GM21723 (cell line): Measurements from ENCODE around the gene HAGHL.
"Not testable (repeated sequence)": the region's sequence is repeated elsewhere in the genome, so short reads cannot be mapped to it uniquely, and the experiment has no call there.

Experiments
- ATAC-seq: cut with Tn5 transposase; IDR thresholded peaks from one replicate; pipeline ENCODE4 v1.9.1; 2021; ENCODE audit warnings: mild to moderate bottlenecking, moderate library complexity; ENCODE audit not compliant: unreplicated experiment

The HAGHL gene

GRCh38 chr16:686459-687260 lies 40.2 kb upstream of the HAGHL start:
- ATAC-seq = no peak

GRCh38 chr16:687499-687898 lies 39.4 kb upstream of the HAGHL start:
- no peak for ATAC-seq

GRCh38 chr16:689175-689897 lies 37.6 kb upstream of the HAGHL start:
- ATAC-seq = no peak

- ATAC-seq = not testable (repeated sequence)
Observed at GRCh38 chr16:691242-691641, 35.7 kb upstream of the HAGHL start.

GRCh38 chr16:692356-693108 lies 34.4 kb upstream of the HAGHL start:
- ATAC-seq = no peak

GRCh38 chr16:693364-693763 lies 33.5 kb upstream of the HAGHL start:
- no peak for ATAC-seq

- no peak for ATAC-seq
Observed at GRCh38 chr16:693766-694165, 33.1 kb upstream of the HAGHL start.

- ATAC-seq = no peak
Observed at GRCh38 chr16:694187-694862, 32.6 kb upstream of the HAGHL start.

- no peak for ATAC-seq
Observed at GRCh38 chr16:694863-695354, 32.0 kb upstream of the HAGHL start.

- ATAC-seq = no peak
Observed at GRCh38 chr16:695355-696089, 31.4 kb upstream of the HAGHL start.

- no peak for ATAC-seq
Observed at GRCh38 chr16:698911-699671, 27.8 kb upstream of the HAGHL start.

- no peak for ATAC-seq
Observed at GRCh38 chr16:700684-701584, 26.0 kb upstream of the HAGHL start.

GRCh38 chr16:702341-702740 lies 24.6 kb upstream of the HAGHL start:
- ATAC-seq = no peak

GRCh38 chr16:703406-703805 lies 23.5 kb upstream of the HAGHL start:
- no peak for ATAC-seq

GRCh38 chr16:704047-704446 lies 22.9 kb upstream of the HAGHL start:
- ATAC-seq = no peak

GRCh38 chr16:704552-705380 lies 22.1 kb upstream of the HAGHL start:
- no peak for ATAC-seq

- no peak for ATAC-seq
Observed at GRCh38 chr16:705431-706188, 21.3 kb upstream of the HAGHL start, which contains the start of gene FBXL16. TSS of gene FBXL16 (minus strand) at chr16:705801. CDS start at chr16:697405, 8,396 bp downstream.
